HepG2 (cell line): ENCODE measurements around the gene ETV2. TPM values are rescaled to one million over a fixed set of nuclear protein-coding genes. Genes with fewer than 3 reads are reported as not detected.

Source experiments
- AKAP8 ChIP-seq: sonication (generic); formaldehyde crosslinking; IDR thresholded peaks from 2 replicates; pipeline ENCODE4 v1.5.1; 2020; ENCODE audit warnings: mild to moderate bottlenecking, missing genetic modification reagents
- BCLAF1 ChIP-seq: fragments of 450-650 bp; IDR thresholded peaks from 2 replicates; pipeline ENCODE4 v1.6.1; 2017; ENCODE audit warnings: mild to moderate bottlenecking
- CENPT ChIP-seq: sonication (generic); formaldehyde crosslinking; IDR thresholded peaks from 2 replicates; pipeline ENCODE4 v1.8.0; 2022; ENCODE audit warnings: low read depth, mild to moderate bottlenecking, moderate library complexity, missing genetic modification reagents
- EZH2 ChIP-seq: conservative IDR thresholded peaks from 2 replicates; pipeline ENCODE4 v1.6.1; 2012; ENCODE audit warnings: mild to moderate bottlenecking, low read depth, low read length, moderate library complexity
- FOXP1 ChIP-seq, 2 experiments: fragments of 450-650 bp in 1 of 2; IDR thresholded peaks; 2 replicates each; pipeline ENCODE4 v1.6.1; 2017 to 2018; ENCODE audit warnings: antibody characterized with exemption in 1 of 2
- GPBP1L1 ChIP-seq: sonication (generic); formaldehyde crosslinking; IDR thresholded peaks from 2 replicates; pipeline ENCODE4 v1.5.0; 2020; ENCODE audit warnings: mild to moderate bottlenecking, missing genetic modification reagents
- IKZF1 ChIP-seq: fragments of 450-650 bp; IDR thresholded peaks from 2 replicates; pipeline ENCODE4 v1.7.1; 2016
- IRF1 ChIP-seq: sonication (generic); formaldehyde crosslinking; IDR thresholded peaks from 2 replicates; pipeline ENCODE4 v1.4.0; 2020; ENCODE audit warnings: low read depth, mild to moderate bottlenecking, missing genetic modification reagents
- KLF12 ChIP-seq: sonication (generic); formaldehyde crosslinking; IDR thresholded peaks from 2 replicates; pipeline ENCODE4 v1.4.0; 2020; ENCODE audit warnings: missing genetic modification reagents, borderline replicate concordance
- MED8 ChIP-seq: sonication (generic); formaldehyde crosslinking; IDR thresholded peaks from 2 replicates; pipeline ENCODE4 v1.8.1; 2023; ENCODE audit warnings: mild to moderate bottlenecking, missing genetic modification reagents; ENCODE audit not compliant: insufficient replicate concordance
- MIER2 ChIP-seq: IDR thresholded peaks from 2 replicates; pipeline ENCODE4 v1.6.1; 2016; ENCODE audit warnings: missing biosample characterization, missing genetic modification reagents
- RFX3 ChIP-seq: IDR thresholded peaks from 2 replicates; pipeline ENCODE4 v1.6.1; 2016; ENCODE audit warnings: missing biosample characterization, missing genetic modification reagents
- SMYD3 ChIP-seq: sonication (generic); formaldehyde crosslinking; IDR thresholded peaks from 2 replicates; pipeline ENCODE4 v1.8.1; 2023; ENCODE audit warnings: mild to moderate bottlenecking, missing genetic modification reagents
- STAG1 ChIP-seq: sonication (generic); formaldehyde crosslinking; IDR thresholded peaks from 2 replicates; pipeline ENCODE4 v1.4.0; 2020; ENCODE audit warnings: missing genetic modification reagents
- XBP1 ChIP-seq: sonication (generic); formaldehyde crosslinking; IDR thresholded peaks from 2 replicates; pipeline ENCODE4 v1.5.0; 2020; ENCODE audit warnings: missing genetic modification reagents
- ZNF205 ChIP-seq: IDR thresholded peaks from 2 replicates; pipeline ENCODE4 v1.6.1; 2018; ENCODE audit warnings: missing biosample characterization, missing genetic modification reagents
- ZNF224 ChIP-seq: sonication (generic); formaldehyde crosslinking; IDR thresholded peaks from 2 replicates; pipeline ENCODE4 v1.5.0; 2020; ENCODE audit warnings: mild to moderate bottlenecking, missing genetic modification reagents
- ZNF281 ChIP-seq: sonication (generic); formaldehyde crosslinking; IDR thresholded peaks from 2 replicates; pipeline ENCODE4 v1.4.0; 2020; ENCODE audit warnings: missing genetic modification reagents, borderline replicate concordance
- ZNF382 ChIP-seq: sonication (generic); formaldehyde crosslinking; IDR thresholded peaks from 2 replicates; pipeline ENCODE4 v1.5.0; 2020; ENCODE audit warnings: missing genetic modification reagents, mild to moderate bottlenecking, borderline replicate concordance
- ZNF44 ChIP-seq: sonication (generic); formaldehyde crosslinking; IDR thresholded peaks from 2 replicates; pipeline ENCODE4 v1.5.1; 2020; ENCODE audit warnings: mild to moderate bottlenecking, missing genetic modification reagents
- ZNF546 ChIP-seq: sonication (generic); formaldehyde crosslinking; conservative IDR thresholded peaks from 2 replicates; pipeline ENCODE4 v1.8.1; 2023; ENCODE audit warnings: mild to moderate bottlenecking, missing genetic modification reagents
- ZNF564 ChIP-seq: sonication (generic); formaldehyde crosslinking; IDR thresholded peaks from 2 replicates; pipeline ENCODE4 v1.8.1; 2023; ENCODE audit warnings: mild to moderate bottlenecking, missing genetic modification reagents
- ZNF678 ChIP-seq: sonication (generic); formaldehyde crosslinking; IDR thresholded peaks from 2 replicates; pipeline ENCODE4 v1.4.0; 2020; ENCODE audit warnings: mild to moderate bottlenecking, missing genetic modification reagents
- polyA plus RNA-seq, 8 experiments: library from polyadenylated mRNA; depleted of rRNA in 3 of 8; stranded (reverse) in 7 of 8; unstranded in 1 of 8; fragments of >200 nt; fragmentation: Illumina TruSeq in 4 of 8; extraction: Trizol in 4 of 8; gene quantifications; 2 replicates each; pipeline versions ENCODE4 v1.2.1 to v1.2.3, GENCODE V29; 2011 to 2016; ENCODE audit warnings: low read depth in 4 of 8, missing spikeins in 1 of 8, mixed read lengths in 1 of 8; ENCODE audit not compliant: insufficient read depth in 1 of 8
- total RNA-seq, 5 experiments: library from RNA; depleted of rRNA; stranded (reverse); fragments of >200 nt; fragmentation: Illumina TruSeq; extraction: Trizol; gene quantifications; 2 replicates each; pipeline ENCODE4 v1.2.3, GENCODE V29; 2016; ENCODE audit warnings: low read depth in 1 of 5

Gene ETV2
- total and polyA plus RNA-seq, 2 of the 13 experiments (the other 11 are each of a cell fraction or from before 2014, with no cell fraction given), result 0.07 to 0.20 TPM

- TF ChIP-seq EZH2 (no peak), KLF12 (CRISPR knock-in tag) (peak; percentile 71; the same call in 1 of the 2 replicates), XBP1 (CRISPR knock-in tag) (no peak), ZNF44 (no peak), IKZF1 (no peak), ZNF205 (CRISPR knock-in tag) (0 out of 2 replicates have a peak, but pooled peaks have one; percentile 42), CENPT (CRISPR knock-in tag) (no peak), ZNF678 (CRISPR knock-in tag) (no peak; the same call in 1 of the 2 replicates), GPBP1L1 (CRISPR knock-in tag) (no peak), MED8 (CRISPR knock-in tag) (peak; percentile 40), ZNF564 (0 out of 2 replicates have a peak, but pooled peaks have one; percentile 56), AKAP8 (CRISPR knock-in tag) (no peak), STAG1 (CRISPR knock-in tag) (peak; percentile 33), ZNF546 (CRISPR knock-in tag) (no peak), BCLAF1 (no peak), FOXP1 (IDR thresholded peaks at IDR 0.05) (no peak), FOXP1 (CRISPR knock-in tag; IDR thresholded peaks at IDR 0.05) (no peak), ZNF224 (no peak), MIER2 (CRISPR knock-in tag) (no peak), SMYD3 (CRISPR knock-in tag) (no peak; the same call in 1 of the 2 replicates), ZNF281 (CRISPR knock-in tag) (no peak), ZNF382 (CRISPR knock-in tag) (no peak), IRF1 (CRISPR knock-in tag) (no peak), RFX3 (CRISPR knock-in tag) (no peak)
Measured at GRCh38 chr19:35643255-35644205, 2.0 kb downstream of the ETV2 start (continued).
